ENCODE measurements around the gene ANKRD28. TPM values are rescaled to one million over a fixed set of nuclear protein-coding genes. Genes with fewer than 3 reads are reported as not detected.

The ANKRD28 gene
- total and polyA plus RNA-seq, 2 of the 8 experiments (the other 6 are each of a cell fraction or from before 2014, with no cell fraction given) = 39.1 to 61.7 TPM

- no peaks in the 10 kb centered on the region for H3K36me3 ChIP-seq (ENCODE audit: control insufficient read depth in 2 of 4, insufficient read depth in 4 of 4, low read length in 3 of 4)
- H3K79me1 ChIP-seq (ENCODE audit: low read depth, low read length) = peaks cover 2% of the 10 kb centered on the region; the same call in 1 of the 2 replicates
- DNase-seq (ENCODE audit: low read depth in 1 of 2, low spot score in 2 of 2) (no peak), FAIRE-seq (no peak)
- ChIA-PET CTCF (ENCODE audit: partially characterized antibody) (interaction anchor here (1.0 to 1.3 kb wide), 2 partner anchors 141 to 433 kb away, joined by 3 read pairs; no protein-coding TSS in a partner anchor), POLR2A (ENCODE audit: partially characterized antibody) (no interaction called here)
- H3K23ac ChIP-seq (ENCODE audit: insufficient read length) = no peak overlapping the region
- no peak overlapping the region for H3K14ac ChIP-seq (ENCODE audit: insufficient read length)
- H2BK12ac ChIP-seq (ENCODE audit: low read depth, low read length) = no peak overlapping the region
- no peak overlapping the region for H2BK120ac ChIP-seq (replicated peaks; ENCODE audit: low read depth, low read length)
- H2BK5ac ChIP-seq (ENCODE audit: low read depth, low read length) = no peak overlapping the region
- H4K8ac ChIP-seq (ENCODE audit: extremely low read depth, insufficient read depth, low read length) = no peak overlapping the region
- H4K20me1 ChIP-seq (replicated peaks in 1 of 2; ENCODE audit: control insufficient read depth in 1 of 2, insufficient read depth in 2 of 2, low read length in 2 of 2) = peaks cover 0 to 5% of the 10 kb centered on the region in 2 experiments
- TF ChIP-seq RAD21 (IDR thresholded peaks at IDR 0.05 in 1 of 2, conservative IDR thresholded peaks at IDR 0.05 in 1 of 2; ENCODE audit: low read depth in 2 of 2, low read length in 2 of 2) (peak in 1 of 2 experiments; percentile 25; a peak in 1 of 4 replicates), CHD1 (IDR thresholded peaks at IDR 0.05; ENCODE audit: low read depth, low read length) (no peak)
- no peak overlapping the region for H3K56ac ChIP-seq (replicated peaks; ENCODE audit: insufficient read length, low read depth, low read length)
- no peak overlapping the region for H2AFZ ChIP-seq (ENCODE audit: low read length)
- WGBS, 2 experiments (ENCODE audit: extremely low coverage in 1 of 2, insufficient coverage in 1 of 2, insufficient read length in 1 of 2, insufficient replicate concordance in 2 of 2, low coverage in 1 of 2, low lambda C conversion rate in 2 of 2, missing lambda C conversion rate in 1 of 2) = 62% methylated on average over 4 of the region's 4 CpGs; no CpG with 5 or more reads in 1 of the 2 experiments
- H3K18ac ChIP-seq (ENCODE audit: extremely low read depth, low read length) = no peak overlapping the region
- H2AK5ac ChIP-seq (ENCODE audit: low read depth, low read length) = no peak overlapping the region
- H4K91ac ChIP-seq (replicated peaks; ENCODE audit: insufficient read length, low read length) = no peak overlapping the region
- H3K9me3 ChIP-seq (ENCODE audit: insufficient read depth in 2 of 2, low read depth in 1 of 2, low read length in 1 of 2) = no peaks in the 10 kb centered on the region
- H3K27ac ChIP-seq (ENCODE audit: low read depth, low read length) = no peak overlapping the region
- H4K5ac ChIP-seq (ENCODE audit: insufficient read length, low read depth, low read length) = no peak overlapping the region
- H3K4ac ChIP-seq (replicated peaks; ENCODE audit: insufficient read length, low read depth, low read length) = no peak overlapping the region
- H3K9ac ChIP-seq (replicated peaks in 1 of 4; ENCODE audit: extremely low read depth in 1 of 4, low read depth in 3 of 4, low read length in 3 of 4) = no peak overlapping the region
- H2BK20ac ChIP-seq (ENCODE audit: low read length) = no peak overlapping the region
- H3K27me3 ChIP-seq (replicated peaks in 1 of 4; ENCODE audit: control insufficient read depth in 3 of 4, extremely low read depth in 1 of 4, insufficient read depth in 3 of 4, low read length in 3 of 4) = no peaks in the 10 kb centered on the region
- peaks cover 0 to 79% of the 10 kb centered on the region in 2 experiments; a peak in 2 of 4 replicates for H3K79me2 ChIP-seq (ENCODE audit: control insufficient read depth in 1 of 2, insufficient read depth in 2 of 2, low read length in 2 of 2)
- H3K4me1 ChIP-seq (replicated peaks in 1 of 4; ENCODE audit: control insufficient read depth in 3 of 4, insufficient read depth in 4 of 4, low read length in 3 of 4) = no peaks in the 10 kb centered on the region
- no peak overlapping the region for H3K4me3 ChIP-seq (ENCODE audit: extremely low read depth in 1 of 4, insufficient read depth in 2 of 4, low read depth in 3 of 4, low read length in 4 of 4)
- H3K23me2 ChIP-seq (ENCODE audit: low read depth, low read length) = no peaks in the 10 kb centered on the region
- no peak overlapping the region for H2BK15ac ChIP-seq (ENCODE audit: low read length)
- no peak overlapping the region for H3K4me2 ChIP-seq (ENCODE audit: insufficient read depth in 1 of 2, low read depth in 2 of 2, low read length in 2 of 2)
Measured at GRCh38 chr3:15815696-15816095, 17.9 kb upstream of the ANKRD28 start.
